MCF 10A (cell line): ENCODE measurements around the gene SIKE1. TPM values are rescaled to one million over a fixed set of nuclear protein-coding genes. Genes with fewer than 3 reads are reported as not detected.
"Not testable (repeated sequence)": the region's sequence is repeated elsewhere in the genome, so short reads cannot be mapped to it uniquely, and the experiment has no call there.

Source experiments
- BruUV-seq: library from RNA; stranded (reverse); fragments of 400-500 nt; replicated peaks from 2 replicates; lab custom pipeline; 2021; lab: Mats Ljungman, UMichigan
- CTCF ChIA-PET: fragments of 300-600 bp; sonication (Branson Sonifier 250); formaldehyde crosslinking; extraction: SDS; loops from one replicate; lab custom pipeline; 2021; ENCODE audit warnings: antibody characterized with exemption, inconsistent platforms; lab: Yijun Ruan, JAX
- POLR2A ChIA-PET: fragments of 300-600, 350-650 bp; sonication (Branson Sonifier 250); formaldehyde crosslinking; extraction: SDS; loops from one replicate; lab custom pipeline; 2020; ENCODE audit warnings: antibody characterized with exemption, inconsistent platforms; lab: Yijun Ruan, JAX
- DNase-seq: peaks from one replicate; pipeline ENCODE4 v3.0.0-alpha.2; 2018; ENCODE audit not compliant: unreplicated experiment
- H3K27ac Mint-ChIP-seq: one replicate; pipeline ENCODE4 v1.8.0; 2022; ENCODE audit warnings: mild to moderate bottlenecking, low read depth, mixed read lengths; ENCODE audit not compliant: unreplicated experiment
- H3K27me3 Mint-ChIP-seq: one replicate; pipeline ENCODE4 v1.8.0; 2022; ENCODE audit warnings: mixed read lengths; ENCODE audit not compliant: insufficient read depth, unreplicated experiment
- H3K36me3 Mint-ChIP-seq: one replicate; pipeline ENCODE4 v1.8.0; 2022; ENCODE audit warnings: mild to moderate bottlenecking, moderate library complexity, mixed read lengths; ENCODE audit not compliant: insufficient read depth, unreplicated experiment
- H3K4me1 Mint-ChIP-seq: one replicate; pipeline ENCODE4 v1.8.0; 2022; ENCODE audit warnings: mixed read lengths; ENCODE audit not compliant: insufficient read depth, unreplicated experiment
- H3K4me3 Mint-ChIP-seq: one replicate; pipeline ENCODE4 v1.8.0; 2022; ENCODE audit warnings: mild to moderate bottlenecking, moderate library complexity, mixed read lengths; ENCODE audit not compliant: unreplicated experiment
- H3K9me3 Mint-ChIP-seq: one replicate; pipeline ENCODE4 v1.8.0; 2022; ENCODE audit warnings: mixed read lengths; ENCODE audit not compliant: unreplicated experiment
- intact Hi-C: fragments of 100-400 bp; cut with micrococcal nuclease; formaldehyde crosslinking; loops from 2 replicates; pipeline ENCODE4 v1.14.1; 2022
- total RNA-seq: library from RNA; stranded (reverse); gene quantifications from 2 replicates; pipeline ENCODE4 v1.2.3, GENCODE V29; 2022
- TF ChIP-seq, protein P1 (sequence below): fragments of 200-600 bp; IDR thresholded peaks from one replicate; pipeline ENCODE4 v1.8.0; 2022; ENCODE audit warnings: antibody characterized with exemption, mild to moderate bottlenecking; ENCODE audit not compliant: unreplicated experiment

SIKE1 gene
- total RNA-seq, 1 experiment from 2014 or later: 66.2 TPM

DNA sequence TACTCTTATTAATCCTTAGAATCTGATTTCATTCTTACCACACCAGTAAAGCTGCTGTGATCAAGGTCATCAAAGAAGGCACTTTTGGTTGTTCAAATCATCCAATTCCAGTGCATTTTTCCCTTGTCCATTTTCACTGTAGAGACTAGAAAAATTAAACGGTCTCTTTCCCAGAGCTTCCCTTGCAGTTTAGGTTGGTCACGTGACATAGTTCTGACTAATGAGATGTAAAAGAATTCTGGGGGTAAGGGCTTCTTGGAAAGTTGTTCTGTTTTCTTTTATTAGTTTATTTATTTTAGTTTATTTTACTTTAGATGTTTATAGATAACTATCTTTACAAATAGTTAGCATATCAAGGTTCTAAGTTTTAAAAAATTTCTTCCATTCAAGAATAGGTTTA is 39.9 kb upstream of the SIKE1 start:
- Mint-ChIP-seq H3K27ac (no peak overlapping the region), H3K4me1 (no peaks in the 10 kb centered on the region), H3K9me3 (peaks cover 7% of the 10 kb centered on the region), H3K4me3 (no peak overlapping the region), H3K27me3 (peaks cover 42% of the 10 kb centered on the region), H3K36me3 (no peaks in the 10 kb centered on the region)
- CTCF ChIA-PET: no interaction called here
- no TSS peak for BruUV-seq
- TF ChIP-seq, protein P1, sequence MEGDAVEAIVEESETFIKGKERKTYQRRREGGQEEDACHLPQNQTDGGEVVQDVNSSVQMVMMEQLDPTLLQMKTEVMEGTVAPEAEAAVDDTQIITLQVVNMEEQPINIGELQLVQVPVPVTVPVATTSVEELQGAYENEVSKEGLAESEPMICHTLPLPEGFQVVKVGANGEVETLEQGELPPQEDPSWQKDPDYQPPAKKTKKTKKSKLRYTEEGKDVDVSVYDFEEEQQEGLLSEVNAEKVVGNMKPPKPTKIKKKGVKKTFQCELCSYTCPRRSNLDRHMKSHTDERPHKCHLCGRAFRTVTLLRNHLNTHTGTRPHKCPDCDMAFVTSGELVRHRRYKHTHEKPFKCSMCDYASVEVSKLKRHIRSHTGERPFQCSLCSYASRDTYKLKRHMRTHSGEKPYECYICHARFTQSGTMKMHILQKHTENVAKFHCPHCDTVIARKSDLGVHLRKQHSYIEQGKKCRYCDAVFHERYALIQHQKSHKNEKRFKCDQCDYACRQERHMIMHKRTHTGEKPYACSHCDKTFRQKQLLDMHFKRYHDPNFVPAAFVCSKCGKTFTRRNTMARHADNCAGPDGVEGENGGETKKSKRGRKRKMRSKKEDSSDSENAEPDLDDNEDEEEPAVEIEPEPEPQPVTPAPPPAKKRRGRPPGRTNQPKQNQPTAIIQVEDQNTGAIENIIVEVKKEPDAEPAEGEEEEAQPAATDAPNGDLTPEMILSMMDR: no peak
- no peak for DNase-seq
- POLR2A ChIA-PET: no interaction called here
- intact Hi-C loops: no loop called here

DNA sequence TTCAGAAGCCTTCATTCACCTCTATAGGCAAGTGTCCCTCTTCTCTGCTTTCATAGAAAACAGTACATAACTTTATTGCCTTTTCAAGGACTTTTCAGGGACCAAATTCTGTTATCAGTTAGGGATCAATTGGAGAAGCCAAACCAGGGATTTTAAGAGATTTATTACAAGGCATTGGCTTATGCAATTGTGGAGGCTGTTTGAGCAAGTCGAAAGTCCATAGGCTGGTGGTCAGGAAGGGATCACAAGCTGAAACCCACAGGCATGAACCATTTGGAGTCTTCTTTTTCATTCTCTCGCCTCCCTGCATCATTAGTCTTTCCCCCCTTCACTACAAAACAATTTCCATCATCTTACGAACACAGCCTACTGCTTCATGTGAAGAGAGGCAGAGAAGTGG is 39.4 kb upstream of the SIKE1 start:
- Mint-ChIP-seq H3K27me3 (peaks cover 46% of the 10 kb centered on the region), H3K4me3 (no peak overlapping the region), H3K9me3 (peaks cover 7% of the 10 kb centered on the region), H3K4me1 (no peaks in the 10 kb centered on the region), H3K27ac (no peak overlapping the region), H3K36me3 (no peaks in the 10 kb centered on the region)
- TF ChIP-seq, protein P1: no peak
- ChIA-PET POLR2A (no interaction called here), CTCF (no interaction called here)
- intact Hi-C loops: no loop called here
- BruUV-seq: no TSS peak
- DNase-seq: no peak

DNA sequence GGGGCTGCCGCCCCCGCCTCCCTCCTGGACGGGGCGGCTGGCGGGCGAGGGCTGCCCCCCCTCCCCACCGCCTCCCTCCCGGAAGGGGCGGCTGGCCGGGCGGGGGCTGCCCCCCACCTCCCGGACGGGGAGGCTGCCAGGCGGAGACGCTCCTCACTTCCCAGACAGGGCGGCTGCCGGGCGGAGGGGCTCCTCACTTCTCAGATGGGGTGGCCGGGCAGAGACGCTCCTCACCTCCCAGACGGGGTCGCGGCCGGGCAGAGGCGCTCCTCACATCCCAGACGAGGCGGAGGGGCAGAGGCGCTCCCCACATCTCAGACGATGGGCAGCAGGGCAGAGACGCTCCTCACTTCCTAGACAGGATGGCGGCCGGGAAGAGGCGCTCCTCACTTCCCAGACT is 24.0 kb upstream of the SIKE1 start:
- DNase-seq, H3K27ac Mint-ChIP-seq, H3K4me1 Mint-ChIP-seq, POLR2A ChIA-PET, H3K27me3 Mint-ChIP-seq, intact Hi-C loops, H3K9me3 Mint-ChIP-seq, H3K4me3 Mint-ChIP-seq, H3K36me3 Mint-ChIP-seq, CTCF ChIA-PET, BruUV-seq: not testable (repeated sequence)

DNA sequence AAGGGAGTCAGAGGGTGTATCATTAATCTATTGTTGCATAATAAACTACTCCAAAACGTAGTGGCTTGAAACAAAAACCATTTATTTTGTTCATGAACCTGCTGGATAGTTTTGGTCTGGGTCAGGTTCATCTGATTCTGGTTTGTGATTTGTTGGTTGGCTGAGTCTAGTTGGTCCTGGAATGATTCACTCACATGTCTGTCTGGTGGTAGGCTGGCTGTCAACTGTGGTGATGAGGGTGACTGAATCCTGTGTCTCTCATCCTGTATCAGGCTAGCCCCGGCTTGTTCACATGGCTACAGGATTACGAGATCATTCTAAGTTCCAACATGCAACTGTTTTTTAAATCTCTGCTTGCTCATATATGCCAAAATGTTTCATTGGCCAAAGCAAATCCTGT is 22.5 kb upstream of the SIKE1 start:
- POLR2A ChIA-PET: interaction anchor here (0.8 to 1.6 kb wide), 2 partner anchors 9 to 22 kb away, joined by 5 to 6 read pairs; partner anchors contain the start of gene SIKE1
- H3K4me1 Mint-ChIP-seq: peaks cover 7% of the 10 kb centered on the region
- CTCF ChIA-PET: no interaction called here
- H3K27ac Mint-ChIP-seq: no peak overlapping the region
- BruUV-seq: no TSS peak
- DNase-seq: peak; percentile 72
- H3K27me3 Mint-ChIP-seq: peaks cover 18% of the 10 kb centered on the region
- no peak overlapping the region for H3K4me3 Mint-ChIP-seq
- H3K36me3 Mint-ChIP-seq: no peaks in the 10 kb centered on the region
- intact Hi-C loops: no loop called here
- TF ChIP-seq, protein P1: no peak
- H3K9me3 Mint-ChIP-seq: no peaks in the 10 kb centered on the region

DNA sequence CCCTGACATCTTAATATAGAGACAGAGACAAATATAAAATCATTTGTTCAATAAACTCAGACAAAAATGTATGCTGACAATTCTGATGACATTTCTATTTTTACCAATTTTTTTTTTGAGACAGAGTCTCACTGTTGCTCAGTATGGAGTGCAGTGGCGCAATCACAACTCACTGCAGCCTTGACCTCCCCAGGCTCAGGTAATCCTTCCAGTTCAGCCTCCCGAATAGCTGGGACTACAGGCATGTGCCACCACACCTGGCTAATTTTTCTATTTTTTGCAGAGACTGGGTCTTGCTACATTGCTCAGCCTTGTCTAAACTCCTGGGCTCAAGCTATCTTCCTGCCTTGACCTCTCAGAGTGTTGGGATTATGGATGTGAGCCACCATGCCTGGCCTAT is 13.6 kb upstream of the SIKE1 start:
- intact Hi-C loops: no loop called here
- Mint-ChIP-seq H3K27ac (no peak overlapping the region), H3K36me3 (no peaks in the 10 kb centered on the region), H3K27me3 (peaks cover 66% of the 10 kb centered on the region), H3K4me1 (no peaks in the 10 kb centered on the region), H3K4me3 (no peak overlapping the region), H3K9me3 (no peaks in the 10 kb centered on the region)
- BruUV-seq: no TSS peak
- DNase-seq: no peak
- CTCF ChIA-PET: interaction anchor here (1.1 to 1.2 kb wide), 2 partner anchors 25 to 26 kb away, joined by 3 read pairs; no protein-coding TSS in a partner anchor
- POLR2A ChIA-PET: interaction anchor here (0.9 kb wide), 1 partner anchor 8 kb away, joined by 5 read pairs; no protein-coding TSS in a partner anchor
- TF ChIP-seq, protein P1: no peak

DNA sequence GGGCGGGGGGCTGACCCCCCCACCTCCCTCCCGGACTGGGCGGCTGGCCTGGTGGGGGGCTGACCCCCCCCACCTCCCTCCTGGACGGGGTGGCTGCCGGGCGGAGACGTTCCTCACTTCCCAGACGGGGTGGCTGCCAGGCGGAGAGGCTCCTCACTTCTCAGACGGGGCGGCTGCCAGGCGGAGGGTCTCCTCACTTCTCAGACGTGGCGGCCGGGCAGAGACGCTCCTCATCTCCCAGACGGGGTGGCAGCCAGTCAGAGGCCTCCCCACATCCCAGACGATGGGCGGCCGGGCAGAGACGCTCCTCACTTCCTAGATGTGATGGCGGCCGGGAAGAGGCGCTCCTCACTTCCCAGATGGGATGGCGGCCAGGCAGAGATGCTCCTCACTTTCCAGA is 10.1 kb upstream of the SIKE1 start:
- intact Hi-C loops, H3K27ac Mint-ChIP-seq, POLR2A ChIA-PET, H3K4me3 Mint-ChIP-seq, H3K36me3 Mint-ChIP-seq, CTCF ChIA-PET, BruUV-seq, H3K4me1 Mint-ChIP-seq, DNase-seq: not testable (repeated sequence)
- H3K27me3 Mint-ChIP-seq: peaks cover 66% of the 10 kb centered on the region
- H3K9me3 Mint-ChIP-seq: peaks cover 18% of the 10 kb centered on the region
